GM12878 (cell line): ENCODE results near the gene WSCD2. TPM values are rescaled to one million over a fixed set of nuclear protein-coding genes. Genes with fewer than 3 reads are reported as not detected.

Source experiments
- ATAC-seq: fragments of 200-7000 bp; cut with Tn5 transposase; 3 replicates; pipeline ENCODE4 v1.9.1; 2020; ENCODE audit warnings: mild to moderate bottlenecking, moderate library complexity
- BruUV-seq: library from RNA; stranded (reverse); fragments of 400-500 nt; replicated peaks from 2 replicates; lab custom pipeline; 2021; lab: Mats Ljungman, UMichigan
- CTCF ChIA-PET: fragments of 300-600 bp; sonication (Branson Sonifier 250); formaldehyde crosslinking; extraction: SDS; loops from one replicate; lab custom pipeline; 2021; ENCODE audit warnings: inconsistent platforms; lab: Yijun Ruan, JAX
- POLR2A ChIA-PET: fragments of 350-600 bp; formaldehyde crosslinking; extraction: SDS; loops from one replicate; lab custom pipeline; 2021; ENCODE audit warnings: inconsistent platforms; lab: Charles Lee
- RAD21 ChIA-PET: fragments of 300-600 bp; sonication (Branson Sonifier 250); formaldehyde crosslinking; loops from one replicate; lab custom pipeline; 2023; ENCODE audit warnings: antibody characterized with exemption; ENCODE audit not compliant: unreplicated experiment; lab: Charles Lee
- SMC1A ChIA-PET: fragments of 300-600 bp; sonication (Branson Sonifier 250); formaldehyde crosslinking; loops from one replicate; lab custom pipeline; 2023; ENCODE audit not compliant: unreplicated experiment, uncharacterized antibody; lab: Charles Lee
- DNase-seq: peaks from one replicate; pipeline ENCODE4 v3.0.0-alpha.2; 2011; ENCODE audit warnings: low read depth, low spot score
- FAIRE-seq: peaks from 3 replicates; lab custom pipeline; 2011; peaks lifted over from hg19 to GRCh38; lab: Jason Lieb, UNC
- H2AFZ ChIP-seq: 2 replicates; pipeline ENCODE4 v1.6.0; 2011; ENCODE audit warnings: low read depth, low read length, control low read depth; ENCODE audit not compliant: control insufficient read depth
- H3K27ac ChIP-seq: 2 replicates; pipeline ENCODE4 v1.5.1; 2011; ENCODE audit warnings: control low read depth; ENCODE audit not compliant: control insufficient read depth, insufficient read depth
- H3K27me3 ChIP-seq, 2 experiments: replicated peaks in 1 of 2; 2 replicates each; pipeline versions ENCODE4 v1.6.0 to v1.6.1; 2011; ENCODE audit warnings: low read length in 1 of 2; ENCODE audit not compliant: control insufficient read depth in 2 of 2, insufficient read depth in 2 of 2
- H3K36me3 ChIP-seq, 2 experiments: 2 replicates each; pipeline ENCODE4 v1.5.1; 2011; ENCODE audit warnings: low read length in 1 of 2; ENCODE audit not compliant: control insufficient read depth in 2 of 2, insufficient read depth in 2 of 2
- H3K4me1 ChIP-seq: 2 replicates; pipeline ENCODE4 v1.6.1; 2011; ENCODE audit warnings: mild to moderate bottlenecking, low read length, moderate library complexity, mixed read lengths; ENCODE audit not compliant: control insufficient read depth, insufficient read depth
- H3K4me2 ChIP-seq: 2 replicates; pipeline ENCODE4 v1.6.0; 2011; ENCODE audit warnings: control low read depth; ENCODE audit not compliant: control insufficient read depth, insufficient read depth
- H3K4me3 ChIP-seq: fragments of 200-600 bp; sonication (generic); 2 replicates; pipeline ENCODE4 v1.5.1; 2016
- H3K79me2 ChIP-seq: 2 replicates; pipeline ENCODE4 v1.6.0; 2011; ENCODE audit warnings: low read length; ENCODE audit not compliant: control insufficient read depth, insufficient read depth
- H3K9ac ChIP-seq: 2 replicates; pipeline ENCODE4 v1.8.0; 2011; ENCODE audit warnings: low read length, control low read depth, mixed read lengths; ENCODE audit not compliant: control insufficient read depth, insufficient read depth
- H3K9me3 ChIP-seq: replicated peaks from 3 replicates; pipeline ENCODE4 v1.5.1; 2011; ENCODE audit warnings: mild to moderate bottlenecking, low read length; ENCODE audit not compliant: control insufficient read depth, insufficient read depth
- H4K20me1 ChIP-seq: 2 replicates; pipeline ENCODE4 v1.6.0; 2011; ENCODE audit not compliant: control insufficient read depth, insufficient read depth
- ASH2L ChIP-seq: fragments of 300-600, 200-600 bp; sonication (generic); IDR thresholded peaks from 2 replicates; pipeline ENCODE4 v1.6.1; 2017; ENCODE audit warnings: low read depth, mild to moderate bottlenecking, borderline replicate concordance
- BACH1 ChIP-seq: fragments of 450-650 bp; IDR thresholded peaks from 2 replicates; pipeline ENCODE4 v1.6.1; 2017; ENCODE audit warnings: mild to moderate bottlenecking, borderline replicate concordance
- CEBPB ChIP-seq, 2 experiments: fragments of 150-350 bp in 1 of 2; IDR thresholded peaks; 2 replicates each; pipeline ENCODE4 v1.6.1; 2012 to 2014; ENCODE audit warnings: low read depth in 2 of 2, low read length in 2 of 2, borderline replicate concordance in 1 of 2, inconsistent platforms in 1 of 2
- E2F8 ChIP-seq: fragments of 450-650 bp; IDR thresholded peaks from 2 replicates; pipeline ENCODE4 v1.6.1; 2018; ENCODE audit warnings: mild to moderate bottlenecking, low read depth, moderate library complexity; ENCODE audit not compliant: partially characterized antibody
- FOS ChIP-seq: IDR thresholded peaks from 3 replicates; pipeline ENCODE4 v1.6.1; 2011; ENCODE audit warnings: borderline replicate concordance; ENCODE audit not compliant: insufficient read length; ENCODE audit errors: extremely low read depth
- HDAC6 ChIP-seq: fragments of 200-600 bp; sonication (generic); IDR thresholded peaks from one replicate; pipeline ENCODE4 v1.8.0; 2017; ENCODE audit warnings: antibody characterized with exemption; ENCODE audit not compliant: unreplicated experiment
- JUNB ChIP-seq: IDR thresholded peaks from 2 replicates; pipeline ENCODE4 v1.6.1; 2016; ENCODE audit warnings: antibody characterized with exemption, mild to moderate bottlenecking
- KLF5 ChIP-seq: fragments of 450-650 bp; IDR thresholded peaks from 2 replicates; pipeline ENCODE4 v1.6.1; 2014; ENCODE audit warnings: mild to moderate bottlenecking; ENCODE audit not compliant: partially characterized antibody
- MTA3 ChIP-seq: IDR thresholded peaks from 2 replicates; pipeline ENCODE4 v1.6.1; 2012; ENCODE audit warnings: low read length, inconsistent platforms, borderline replicate concordance
- NBN ChIP-seq: fragments of 450-650 bp; IDR thresholded peaks from 2 replicates; pipeline ENCODE4 v1.6.1; 2016
- NFXL1 ChIP-seq: fragments of 450-650 bp; IDR thresholded peaks from 2 replicates; pipeline ENCODE4 v1.6.1; 2017; ENCODE audit warnings: antibody characterized with exemption, mild to moderate bottlenecking, borderline replicate concordance
- NRF1 ChIP-seq: conservative IDR thresholded peaks from 2 replicates; pipeline ENCODE4 v1.6.1; 2011; ENCODE audit warnings: mild to moderate bottlenecking, low read depth, low read length, improper control_type of control experiment
- POU2F2 ChIP-seq: IDR thresholded peaks from 3 replicates; pipeline ENCODE4 v1.6.1; 2011; ENCODE audit warnings: low read depth, mild to moderate bottlenecking, low read length, borderline replicate concordance
- RBBP5 ChIP-seq: fragments of 200-600 bp; sonication (generic); conservative IDR thresholded peaks from 2 replicates; pipeline ENCODE4 v1.6.1; 2016
- SMAD1 ChIP-seq: fragments of 450-650 bp; IDR thresholded peaks from 2 replicates; pipeline ENCODE4 v1.6.1; 2018; ENCODE audit warnings: mild to moderate bottlenecking, low read depth; ENCODE audit not compliant: partially characterized antibody
- SREBF1 ChIP-seq: IDR thresholded peaks from 2 replicates; pipeline ENCODE4 v1.6.1; 2012; ENCODE audit warnings: mild to moderate bottlenecking, low read length
- ZNF384 ChIP-seq: IDR thresholded peaks from 2 replicates; pipeline ENCODE4 v1.6.1; 2012; ENCODE audit warnings: low read depth, mild to moderate bottlenecking, low read length, improper control_type of control experiment, borderline replicate concordance
- WGBS: methylation state at CpG from one replicate; pipeline ENCODE4 v1.1.6; 2016; ENCODE audit warnings: low lambda C conversion rate; ENCODE audit not compliant: insufficient replicate concordance, insufficient coverage; ENCODE audit errors: missing lambda C conversion rate; 5-methylcytosine and 5-hydroxymethylcytosine counted together
- in situ Hi-C: fragments of 300-500 bp; cut with MboI; formaldehyde crosslinking; loops from 9 replicates; pipeline ENCODE4 v1.14.3; 2018; ENCODE audit warnings: mixed read lengths
- intact Hi-C: fragments of 100-400 bp; cut with micrococcal nuclease; formaldehyde crosslinking; loops from one replicate; pipeline ENCODE4 v1.14.2; 2022; ENCODE audit not compliant: unreplicated experiment
- polyA plus RNA-seq, 11 experiments: library from polyadenylated mRNA; depleted of rRNA in 4 of 11; unstranded in 6 of 11; stranded (reverse) in 5 of 11; fragments of >200 nt; fragmentation: Nextera tagmentation in 4 of 11; fragmentation: Illumina TruSeq in 1 of 11; extraction: Ambion mirVana in 4 of 11; extraction: Trizol in 1 of 11; gene quantifications; 1 replicate in 1 of 11; 2 replicates in 10 of 11; pipeline versions ENCODE4 v1.2.1 to v1.2.3, GENCODE V29; 2011 to 2016; ENCODE audit warnings: inconsistent platforms in 2 of 11, missing spikeins in 2 of 11, low read depth in 1 of 11
- total RNA-seq, 4 experiments: library from RNA; depleted of rRNA in 3 of 4; stranded (reverse); fragments of >200 nt in 3 of 4; fragmentation: Illumina TruSeq in 1 of 4; extraction: Trizol in 1 of 4; gene quantifications; 2 replicates each; pipeline versions ENCODE4 v1.2.1 to v1.2.3, GENCODE V29; 2013 to 2021

Gene WSCD2
- total and polyA plus RNA-seq, 10 of the 15 experiments (the other 5 are each of a cell fraction or from before 2014, with no cell fraction given) = 0.41 TPM; not detected in 9

- no peak for TF ChIP-seq BACH1
- no peak for TF ChIP-seq NBN
Observed at GRCh38 chr12:108211157-108211556, 82.1 kb downstream of the WSCD2 start (continued).

GRCh38 chr12:108213871-108214445, 84.9 kb downstream of the WSCD2 start:
- intact Hi-C loops = no loop called here
- TF ChIP-seq FOS (no peak), E2F8 (no peak), JUNB (no peak), CEBPB (IDR thresholded peaks at IDR 0.05; ENCODE audit: borderline replicate concordance in 1 of 2, low read depth in 2 of 2, low read length in 2 of 2) (no peak), POU2F2 (no peak), HDAC6 (no peak), NFXL1 (no peak), MTA3 (no peak), SREBF1 (no peak), SMAD1 (no peak), NRF1 (no peak), RBBP5 (no peak), ZNF384 (no peak), ASH2L (no peak), KLF5 (no peak)
- in situ Hi-C loops = no loop called here
- Histone ChIP-seq H3K27me3 (no peaks in the 10 kb centered on the region; a peak in 3 of 4 replicates), H3K4me3 (no peak overlapping the region), H3K79me2 (no peaks in the 10 kb centered on the region), H2AFZ (no peak overlapping the region), H3K27ac (no peak overlapping the region), H3K4me2 (no peak overlapping the region), H3K36me3 (no peaks in the 10 kb centered on the region), H3K9me3 (no peaks in the 10 kb centered on the region), H3K4me1 (no peaks in the 10 kb centered on the region), H4K20me1 (no peaks in the 10 kb centered on the region), H3K9ac (no peak overlapping the region)
- FAIRE-seq = no peak
- RAD21 ChIA-PET = no interaction called here
- no TSS peak for BruUV-seq
- POLR2A ChIA-PET = no interaction called here
- SMC1A ChIA-PET = no interaction called here
- CTCF ChIA-PET = no interaction called here
- no peak for ATAC-seq
- no peak for DNase-seq
- WGBS = 30% methylated on average over 6 of the region's 6 CpGs
